SK-MEL-5 (cell line): ENCODE data around the gene PDE11A. TPM values are rescaled to one million over a fixed set of nuclear protein-coding genes. Genes with fewer than 3 reads are reported as not detected.
A peak's percentile ranks its signal among the peaks of the same experiment; 100 is the strongest.
"Not testable (repeated sequence)": the region's sequence is repeated elsewhere in the genome, so short reads cannot be mapped to it uniquely, and the experiment has no call there.

Experiments used
- DNase-seq: peaks from one replicate; pipeline ENCODE4 v3.0.0-alpha.2; 2016; ENCODE audit warnings: low read depth, low spot score
- in situ Hi-C: cut with HindIII; loops from 2 replicates; pipeline ENCODE4 v1.10.0; 2016; ENCODE audit warnings: low sequenced_read_pairs, high pct_unique_total_duplicates, low pct_unique_long_range_greater_than_20kb
- total RNA-seq: library from RNA; depleted of rRNA; stranded (reverse); fragments of >200 nt; shearing (Covaris generic); gene quantifications from 2 replicates; pipeline ENCODE4 v1.2.3, GENCODE V29; 2014

The PDE11A gene
- total RNA-seq, 1 experiment from 2014 or later: 1.7 TPM

DNA sequence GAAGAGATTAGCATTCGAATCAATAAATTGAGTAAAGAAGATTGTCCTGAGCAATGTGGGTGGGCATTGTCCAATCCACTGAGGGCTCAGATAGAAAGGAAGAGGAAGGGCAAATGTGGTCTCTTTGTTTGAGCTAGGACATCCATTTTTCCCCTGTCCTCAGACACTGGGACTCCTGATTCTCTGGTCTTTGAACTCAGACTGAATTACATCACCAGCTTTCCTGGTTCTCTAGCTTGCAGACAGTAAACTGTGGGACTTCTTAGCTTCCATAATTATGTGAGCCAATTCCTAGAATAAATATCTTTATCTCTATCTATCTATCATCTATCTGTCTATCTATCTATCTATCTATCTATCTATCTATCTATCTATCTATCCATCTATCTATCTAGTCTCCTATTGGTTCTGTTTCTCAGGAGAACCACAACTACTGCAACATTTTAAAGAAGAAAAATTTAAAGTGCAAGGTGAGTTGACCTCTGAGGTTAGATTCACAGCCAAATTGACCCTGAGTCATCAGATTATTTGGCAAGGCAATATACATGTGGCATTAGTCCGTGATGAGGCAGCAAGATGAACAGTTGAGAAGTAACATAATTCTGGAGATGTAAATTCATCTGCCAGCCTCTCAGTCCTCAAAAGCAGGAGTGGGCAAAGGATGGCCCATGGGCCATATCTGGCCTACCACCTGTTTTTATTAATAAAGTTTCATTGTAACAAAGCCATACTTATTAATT, 191.4 kb downstream of the PDE11A start:
- in situ Hi-C loops: no loop called here
- no peak for DNase-seq

DNA sequence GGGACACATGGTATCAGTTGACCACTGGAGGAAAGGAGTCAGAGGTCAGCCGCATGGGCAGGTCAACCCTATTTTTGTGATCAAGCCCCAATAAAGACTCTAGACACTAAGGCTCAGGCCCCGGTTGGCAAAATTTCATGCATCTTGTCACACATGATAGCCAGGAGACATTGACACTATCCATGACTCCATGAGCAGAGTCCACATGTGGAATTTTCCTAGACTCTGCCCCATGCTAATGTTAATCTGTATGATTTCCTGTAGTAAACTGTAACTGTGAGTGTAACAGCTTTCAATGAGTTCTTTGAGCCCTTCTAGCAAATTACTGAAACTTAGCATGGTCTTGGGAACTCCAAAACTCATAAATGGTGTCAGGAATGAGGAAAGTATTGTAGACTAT, 192.3 kb downstream of the PDE11A start:
- DNase-seq: no peak

GRCh38 chr2:177876950-177877349, 195.6 kb downstream of the PDE11A start:
- no peak for DNase-seq
- in situ Hi-C loops: no loop called here

More for the DNA sequence above, 192.3 kb downstream of the PDE11A start:
- in situ Hi-C loops: no loop called here

DNA sequence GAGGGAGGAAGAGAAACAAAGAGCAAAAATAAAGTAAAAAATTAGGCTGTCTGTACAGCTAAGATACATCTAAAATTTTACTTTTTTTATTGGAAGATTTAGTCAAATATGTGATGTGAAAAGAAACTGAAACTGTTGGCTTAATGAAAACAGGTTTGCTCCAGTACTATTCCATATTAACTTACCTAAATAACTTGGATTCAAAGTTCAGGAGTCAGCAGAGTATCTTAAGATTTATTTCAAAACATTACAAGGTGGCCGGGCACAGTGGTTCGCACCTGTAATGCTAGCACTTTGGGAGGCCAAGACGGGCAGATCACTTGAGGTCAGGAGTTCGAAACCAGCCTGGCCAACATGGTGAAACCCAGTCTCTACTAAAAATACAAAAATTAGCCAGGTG, 197.9 kb downstream of the PDE11A start:
- no peak for DNase-seq
- in situ Hi-C loops: no loop called here

DNA sequence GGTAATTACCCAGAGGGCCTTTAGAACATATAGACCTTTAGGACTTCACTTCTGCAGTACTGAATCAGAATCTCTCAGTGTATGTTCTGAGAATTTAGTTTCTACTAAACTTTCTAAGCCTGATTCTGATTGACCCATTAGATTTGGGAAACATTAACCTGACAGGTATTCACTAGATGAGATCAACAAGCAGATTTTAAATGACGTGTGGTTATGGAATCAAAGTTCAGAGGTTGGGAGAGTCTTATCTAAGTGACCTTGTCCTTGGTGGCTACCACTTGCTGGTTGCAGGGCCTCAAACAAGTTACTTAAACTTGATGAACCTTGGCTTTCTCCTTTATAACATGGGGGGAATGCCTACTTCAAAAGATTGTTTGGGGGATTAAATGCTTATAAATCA, 198.7 kb downstream of the PDE11A start:
- in situ Hi-C loops: no loop called here
- no peak for DNase-seq

GRCh38 chr2:177872286-177872685, 200.3 kb downstream of the PDE11A start:
- in situ Hi-C loops: no loop called here
- DNase-seq: no peak

DNA sequence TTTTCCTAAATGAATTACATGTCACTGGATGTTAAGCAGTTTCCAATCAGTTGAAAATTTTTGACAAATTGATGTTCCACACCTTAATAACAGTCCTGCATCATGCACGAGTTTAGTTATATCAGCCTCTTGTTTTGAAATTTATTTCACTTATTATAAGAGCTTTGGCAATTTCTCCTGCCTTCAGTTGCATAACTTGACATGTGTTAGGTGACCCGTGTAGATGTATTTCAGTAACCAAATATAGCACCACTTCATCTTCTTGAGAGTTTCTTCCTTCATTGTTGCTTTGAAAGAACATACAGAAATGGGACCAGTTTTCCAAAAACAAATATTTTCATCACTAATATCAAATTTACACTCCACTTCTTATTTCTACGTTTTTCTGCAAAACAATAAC, 202.7 kb downstream of the PDE11A start:
- in situ Hi-C loops: no loop called here
- no peak for DNase-seq

- peak; percentile 41 for DNase-seq
- in situ Hi-C loops: no loop called here
These were observed 203.4 kb downstream of the PDE11A start for GRCh38 chr2:177869209-177869608.

GRCh38 chr2:177868806-177869205, 203.8 kb downstream of the PDE11A start:
- no peak for DNase-seq

GRCh38 chr2:177857538-177857937, 215.0 kb downstream of the PDE11A start:
- in situ Hi-C loops: no loop called here
- no peak for DNase-seq

More at GRCh38 chr2:177868806-177869205, 203.8 kb downstream of the PDE11A start:
- in situ Hi-C loops: no loop called here

DNA sequence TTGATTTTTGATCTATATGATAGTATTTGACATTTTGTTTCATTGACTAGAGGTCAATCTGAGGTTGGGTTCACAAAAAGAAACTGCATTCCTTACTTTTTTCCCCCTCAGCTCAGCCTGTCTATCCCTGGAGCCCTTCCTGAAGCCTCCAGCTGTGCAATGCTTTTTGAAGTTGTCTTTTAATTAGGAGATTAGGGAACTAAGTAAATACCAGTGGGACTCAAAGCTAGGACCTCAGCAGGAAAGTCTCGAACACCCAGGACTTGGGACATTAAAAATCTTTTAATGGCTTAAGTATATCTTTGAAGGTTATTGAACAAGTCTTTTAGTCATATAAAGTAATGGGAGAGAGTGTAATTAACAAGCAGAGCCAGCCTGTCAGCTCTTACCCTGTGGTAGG, 220.2 kb downstream of the PDE11A start:
- DNase-seq: no peak
- in situ Hi-C loops: no loop called here

GRCh38 chr2:177843188-177843587, 229.4 kb downstream of the PDE11A start:
- in situ Hi-C loops: no loop called here
- no peak for DNase-seq

DNA sequence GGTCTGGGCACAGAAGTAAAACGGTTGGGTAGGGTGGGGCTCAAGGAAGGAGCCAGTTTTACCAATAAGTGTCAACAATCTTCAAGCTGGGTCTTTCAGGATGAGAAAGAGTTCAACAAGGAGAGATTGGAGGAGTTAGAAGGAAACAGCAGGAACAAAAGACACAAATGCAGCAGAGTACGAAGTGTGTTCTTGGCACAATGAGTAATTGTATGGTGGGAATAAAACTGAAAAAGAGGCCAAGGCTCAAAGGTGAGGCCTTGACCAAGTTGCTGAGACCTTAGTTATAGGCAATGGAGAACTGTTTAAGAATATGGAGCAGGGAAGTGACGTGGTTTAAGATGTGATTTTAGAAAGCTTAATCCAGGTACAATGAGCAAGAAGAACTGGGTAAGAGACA, 230.3 kb downstream of the PDE11A start:
- in situ Hi-C loops: no loop called here

GRCh38 chr2:177835418-177836204, 237.0 kb downstream of the PDE11A start:
- DNase-seq, in situ Hi-C loops: not testable (repeated sequence)

More for the DNA sequence above, 230.3 kb downstream of the PDE11A start:
- no peak for DNase-seq

DNA sequence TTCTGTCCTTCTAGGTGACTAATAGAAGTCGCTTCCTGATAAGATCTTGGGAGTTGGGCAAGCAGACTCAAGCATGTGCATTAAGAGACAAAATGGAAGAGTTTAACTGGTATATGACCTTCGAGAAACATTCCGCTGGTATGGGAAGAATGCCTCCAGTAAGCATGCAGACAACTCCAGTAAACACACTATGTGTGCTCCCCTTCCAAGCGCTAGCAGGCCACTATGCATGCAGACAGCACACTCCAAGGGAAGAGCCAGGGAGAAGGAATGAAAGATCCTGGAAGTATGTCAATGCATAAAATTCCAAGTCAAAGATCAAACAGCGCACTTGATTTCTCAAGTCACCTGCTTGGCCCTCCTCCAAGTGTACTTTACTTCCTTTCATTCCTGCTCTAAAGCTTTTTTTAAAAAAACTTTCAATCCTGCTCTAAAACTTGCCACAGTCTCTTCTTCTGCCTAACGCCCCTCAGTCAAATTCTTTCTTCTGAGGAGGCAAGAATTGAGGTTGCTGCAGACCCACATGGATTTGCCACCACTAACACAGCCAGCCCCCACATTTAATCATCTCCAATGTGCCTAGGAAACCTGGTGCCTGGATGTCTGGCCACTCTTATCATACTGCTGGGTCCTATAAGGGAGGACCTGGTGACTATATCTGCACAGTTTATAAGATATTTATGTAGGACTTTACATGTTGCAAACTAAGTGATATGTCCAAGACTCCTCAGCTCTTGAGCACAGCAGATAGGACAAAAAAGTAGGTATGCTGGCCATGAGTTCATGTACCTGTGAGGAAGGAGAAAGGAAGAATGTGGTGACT, 239.8 kb downstream of the PDE11A start:
- in situ Hi-C loops: no loop called here
- no peak for DNase-seq

GRCh38 chr2:177830881-177831386, 241.6 kb downstream of the PDE11A start:
- no peak for DNase-seq
- in situ Hi-C loops: no loop called here

DNA sequence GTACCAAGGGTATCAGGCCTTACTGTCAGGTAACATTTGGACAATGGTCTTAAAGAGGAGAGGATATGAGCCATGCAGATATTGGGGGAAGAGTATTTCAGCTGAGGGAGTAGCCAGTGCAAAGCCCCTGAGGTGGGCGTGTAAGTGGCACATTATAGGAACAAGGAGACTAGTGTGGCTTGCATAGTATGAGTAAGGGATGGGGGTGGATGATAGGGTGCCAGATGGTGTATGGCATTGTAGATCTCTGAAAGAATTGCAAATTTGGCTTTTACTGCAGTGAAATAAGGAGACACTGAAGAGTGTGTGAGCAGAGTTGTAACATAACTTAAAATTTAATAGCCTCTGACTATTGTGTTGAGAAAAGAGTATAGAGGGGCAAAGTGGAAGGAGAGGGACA, 244.0 kb downstream of the PDE11A start:
- in situ Hi-C loops: no loop called here
- no peak for DNase-seq

DNA sequence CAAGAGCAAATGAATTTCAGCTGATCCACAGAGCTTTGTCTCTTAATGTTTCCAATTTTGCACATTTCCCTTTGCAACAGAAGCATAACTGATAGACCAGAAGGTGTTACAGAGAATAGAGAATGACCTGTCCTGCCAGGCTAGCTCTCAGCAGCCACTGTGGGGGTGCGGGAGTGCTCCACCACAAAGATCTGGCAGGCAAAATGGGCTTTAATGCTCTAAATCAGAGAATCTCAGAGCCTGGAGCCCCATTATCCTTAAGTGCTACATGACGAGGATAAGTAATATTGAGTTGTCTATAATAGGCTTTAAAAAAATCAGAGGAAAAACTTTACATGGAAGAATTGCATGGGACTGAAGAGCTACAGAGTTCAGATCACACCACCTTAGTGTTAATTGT, 245.7 kb downstream of the PDE11A start:
- no peak for DNase-seq
- in situ Hi-C loops: no loop called here
